Activated T-helper 9 cell treated with anti-CD3 and anti-CD28 coated beads, Interleukin-2, amount 50 U/mL, for 16 hours (primary cell): ENCODE results near the gene CCDC6.
"Not testable (repeated sequence)": the region's sequence is repeated elsewhere in the genome, so short reads cannot be mapped to it uniquely, and the experiment has no call there.

Source experiments
- DNase-seq: peaks from one replicate; pipeline ENCODE4 v3.0.0-alpha.2; 2020; ENCODE audit warnings: low read depth

CCDC6 gene

GRCh38 chr10:59808896-59809643, 97.3 kb downstream of the CCDC6 start:
- DNase-seq = peak; percentile 53

- no peak for DNase-seq
Measured at GRCh38 chr10:59807629-59808620, 98.4 kb downstream of the CCDC6 start.

- DNase-seq = no peak
Measured at GRCh38 chr10:59805014-59805413, 101.3 kb downstream of the CCDC6 start.

GRCh38 chr10:59804220-59804619, 102.1 kb downstream of the CCDC6 start:
- no peak for DNase-seq

- DNase-seq = no peak
Measured at GRCh38 chr10:59803714-59804113, 102.6 kb downstream of the CCDC6 start.

- no peak for DNase-seq
Measured at GRCh38 chr10:59801171-59801570, 105.2 kb downstream of the CCDC6 start.

GRCh38 chr10:59799421-59799820, 106.9 kb downstream of the CCDC6 start:
- no peak for DNase-seq

- DNase-seq = no peak
Measured at GRCh38 chr10:59793919-59794318, 112.4 kb downstream of the CCDC6 start.

- no peak for DNase-seq
Measured at GRCh38 chr10:59792812-59793211, 113.5 kb downstream of the CCDC6 start.

- DNase-seq = no peak
Measured at GRCh38 chr10:59791601-59792000, 114.8 kb downstream of the CCDC6 start.

- DNase-seq = not testable (repeated sequence)
Measured at GRCh38 chr10:59790080-59790479, 116.3 kb downstream of the CCDC6 start.

- DNase-seq = not testable (repeated sequence)
Measured at GRCh38 chr10:59788914-59789313, 117.4 kb downstream of the CCDC6 start.

- not testable (repeated sequence) for DNase-seq
Measured at GRCh38 chr10:59787032-59787431, 119.3 kb downstream of the CCDC6 start.

GRCh38 chr10:59785476-59785875, 120.9 kb downstream of the CCDC6 start:
- not testable (repeated sequence) for DNase-seq

- DNase-seq = no peak
Measured at GRCh38 chr10:59781511-59781910, 124.8 kb downstream of the CCDC6 start.

- no peak for DNase-seq
Measured at GRCh38 chr10:59779756-59780533, 126.4 kb downstream of the CCDC6 start.

GRCh38 chr10:59774451-59774850, 131.9 kb downstream of the CCDC6 start:
- no peak for DNase-seq

GRCh38 chr10:59773088-59773487, 133.3 kb downstream of the CCDC6 start:
- DNase-seq = no peak

GRCh38 chr10:59771162-59771807, 135.1 kb downstream of the CCDC6 start:
- no peak for DNase-seq

- DNase-seq = no peak
Measured at GRCh38 chr10:59770689-59771088, 135.7 kb downstream of the CCDC6 start.

GRCh38 chr10:59762505-59762904, 143.9 kb downstream of the CCDC6 start:
- DNase-seq = no peak

- no peak for DNase-seq
Measured at GRCh38 chr10:59757966-59758365, 148.4 kb downstream of the CCDC6 start.
